NCI-H748 (cell line): Measurements from ENCODE around the gene MAGEE2.
"Not testable (repeated sequence)": the region's sequence is repeated elsewhere in the genome, so short reads cannot be mapped to it uniquely, and the experiment has no call there.

Experiments used
- DNase-seq: peaks from one replicate; lab custom pipeline; 2025; ENCODE audit not compliant: unreplicated experiment; lab: John Stamatoyannopoulos, UW

Gene MAGEE2

GRCh38 chrX:75784680-75785491, at the start of gene MAGEE2:
TSS of gene MAGEE2 (minus strand) at chrX:75785254. CDS start at chrX:75785051, 203 bp downstream.
- peak; percentile 67 for DNase-seq

GRCh38 chrX:75786290-75786689, 1.2 kb upstream of the MAGEE2 start:
- DNase-seq, result no peak

DNA sequence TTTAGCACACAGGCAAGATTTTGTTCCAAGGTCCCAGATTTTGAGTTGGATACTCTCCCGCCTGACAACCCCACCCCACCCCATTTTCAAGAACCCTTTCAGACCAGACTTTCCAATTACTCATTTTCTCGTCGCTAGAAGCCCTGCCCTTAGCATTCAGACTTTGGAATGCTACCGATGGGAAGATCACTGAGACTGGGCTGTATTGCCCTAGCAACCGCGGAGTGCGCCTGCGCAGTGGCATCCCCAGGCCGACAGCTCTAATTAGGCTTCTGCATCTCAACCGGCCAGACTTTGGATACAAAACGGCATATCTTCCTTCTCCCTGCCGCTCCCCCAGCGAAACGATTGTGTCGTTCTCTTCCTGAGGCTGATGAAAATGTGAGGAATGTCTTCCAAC, 3.4 kb downstream of the MAGEE2 start:
- DNase-seq, result peak; percentile 77

DNA sequence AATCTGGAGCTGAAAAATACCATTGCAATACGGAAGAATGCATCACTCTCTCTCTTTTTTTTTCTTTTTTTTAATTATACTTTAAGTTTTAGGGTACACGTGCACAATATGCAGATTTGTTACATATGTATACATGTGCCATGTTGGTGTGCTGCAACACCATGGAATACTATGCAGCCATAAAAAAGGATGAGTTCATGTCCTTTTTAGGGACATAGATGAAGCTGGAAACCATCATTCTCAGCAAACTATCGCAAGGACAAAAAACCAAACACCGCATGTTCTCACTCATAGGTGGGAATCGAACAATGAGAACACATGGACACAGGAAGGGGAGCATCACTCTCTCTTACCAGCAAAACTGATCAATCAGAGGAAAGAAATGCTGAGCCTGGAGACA, 17.0 kb downstream of the MAGEE2 start:
- not testable (repeated sequence) for DNase-seq

GRCh38 chrX:75748431-75748830, 36.6 kb downstream of the MAGEE2 start:
- DNase-seq, result peak; percentile 27

- peak; percentile 65 for DNase-seq
Observed at GRCh38 chrX:75746891-75747639, 38.0 kb downstream of the MAGEE2 start.
